BE2C (cell line): Measurements from ENCODE around the gene FIBP.

Experiments
- DNase-seq: peaks from one replicate; pipeline ENCODE4 v3.0.0-alpha.2; 2020
- H3K27me3 ChIP-seq: fragments of 250-450 bp; sonication (Bioruptor Pico); 2 replicates; pipeline ENCODE4 v1.5.1; 2020; ENCODE audit warnings: mild to moderate bottlenecking
- H3K36me3 ChIP-seq: fragments of 250-450 bp; sonication (Bioruptor Pico); 2 replicates; pipeline ENCODE4 v1.5.1; 2020; ENCODE audit warnings: mild to moderate bottlenecking
- H3K4me1 ChIP-seq: fragments of 250-450 bp; sonication (Bioruptor Pico); 2 replicates; pipeline ENCODE4 v1.5.1; 2020
- H3K4me3 ChIP-seq: 2 replicates; pipeline ENCODE4 v1.5.1; 2011; ENCODE audit warnings: low read depth, low read length
- H3K9me3 ChIP-seq: fragments of 250-450 bp; sonication (Bioruptor Pico); 2 replicates; pipeline ENCODE4 v1.5.1; 2020
- TF ChIP-seq, protein P1 (sequence below): IDR thresholded peaks from 2 replicates; pipeline ENCODE4 v1.5.1; 2012; ENCODE audit warnings: mild to moderate bottlenecking, low read depth, low read length

Gene FIBP

DNA sequence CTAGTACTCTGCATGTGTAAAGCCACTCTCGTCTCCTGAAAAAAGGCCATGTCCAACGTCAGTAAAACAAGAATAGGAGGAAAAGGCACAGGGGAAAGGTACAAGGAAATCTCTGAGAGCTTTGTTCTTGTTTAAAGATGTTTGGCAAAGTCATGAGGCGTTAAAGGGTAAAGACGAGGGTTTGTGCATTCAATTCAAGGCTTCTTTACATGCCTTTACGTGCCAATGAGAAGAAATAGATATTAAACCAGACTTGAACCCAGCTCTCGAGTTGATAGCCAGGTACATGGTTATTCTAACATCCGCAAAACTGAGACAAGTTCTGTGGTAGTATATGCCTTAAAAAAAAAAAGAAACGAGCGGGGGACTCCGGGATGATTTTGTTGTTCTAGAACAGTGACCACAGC is 29.6 kb downstream of the FIBP start:
- TF ChIP-seq, protein P1, sequence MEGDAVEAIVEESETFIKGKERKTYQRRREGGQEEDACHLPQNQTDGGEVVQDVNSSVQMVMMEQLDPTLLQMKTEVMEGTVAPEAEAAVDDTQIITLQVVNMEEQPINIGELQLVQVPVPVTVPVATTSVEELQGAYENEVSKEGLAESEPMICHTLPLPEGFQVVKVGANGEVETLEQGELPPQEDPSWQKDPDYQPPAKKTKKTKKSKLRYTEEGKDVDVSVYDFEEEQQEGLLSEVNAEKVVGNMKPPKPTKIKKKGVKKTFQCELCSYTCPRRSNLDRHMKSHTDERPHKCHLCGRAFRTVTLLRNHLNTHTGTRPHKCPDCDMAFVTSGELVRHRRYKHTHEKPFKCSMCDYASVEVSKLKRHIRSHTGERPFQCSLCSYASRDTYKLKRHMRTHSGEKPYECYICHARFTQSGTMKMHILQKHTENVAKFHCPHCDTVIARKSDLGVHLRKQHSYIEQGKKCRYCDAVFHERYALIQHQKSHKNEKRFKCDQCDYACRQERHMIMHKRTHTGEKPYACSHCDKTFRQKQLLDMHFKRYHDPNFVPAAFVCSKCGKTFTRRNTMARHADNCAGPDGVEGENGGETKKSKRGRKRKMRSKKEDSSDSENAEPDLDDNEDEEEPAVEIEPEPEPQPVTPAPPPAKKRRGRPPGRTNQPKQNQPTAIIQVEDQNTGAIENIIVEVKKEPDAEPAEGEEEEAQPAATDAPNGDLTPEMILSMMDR, result no peak
- H3K27me3 ChIP-seq, result no peaks in the 10 kb centered on the region
- no peak for DNase-seq
- peak overlapping the region; percentile 89 for H3K4me3 ChIP-seq
- no peaks in the 10 kb centered on the region for H3K9me3 ChIP-seq
- no peaks in the 10 kb centered on the region for H3K4me1 ChIP-seq
- peaks cover 50% of the 10 kb centered on the region for H3K36me3 ChIP-seq

DNA sequence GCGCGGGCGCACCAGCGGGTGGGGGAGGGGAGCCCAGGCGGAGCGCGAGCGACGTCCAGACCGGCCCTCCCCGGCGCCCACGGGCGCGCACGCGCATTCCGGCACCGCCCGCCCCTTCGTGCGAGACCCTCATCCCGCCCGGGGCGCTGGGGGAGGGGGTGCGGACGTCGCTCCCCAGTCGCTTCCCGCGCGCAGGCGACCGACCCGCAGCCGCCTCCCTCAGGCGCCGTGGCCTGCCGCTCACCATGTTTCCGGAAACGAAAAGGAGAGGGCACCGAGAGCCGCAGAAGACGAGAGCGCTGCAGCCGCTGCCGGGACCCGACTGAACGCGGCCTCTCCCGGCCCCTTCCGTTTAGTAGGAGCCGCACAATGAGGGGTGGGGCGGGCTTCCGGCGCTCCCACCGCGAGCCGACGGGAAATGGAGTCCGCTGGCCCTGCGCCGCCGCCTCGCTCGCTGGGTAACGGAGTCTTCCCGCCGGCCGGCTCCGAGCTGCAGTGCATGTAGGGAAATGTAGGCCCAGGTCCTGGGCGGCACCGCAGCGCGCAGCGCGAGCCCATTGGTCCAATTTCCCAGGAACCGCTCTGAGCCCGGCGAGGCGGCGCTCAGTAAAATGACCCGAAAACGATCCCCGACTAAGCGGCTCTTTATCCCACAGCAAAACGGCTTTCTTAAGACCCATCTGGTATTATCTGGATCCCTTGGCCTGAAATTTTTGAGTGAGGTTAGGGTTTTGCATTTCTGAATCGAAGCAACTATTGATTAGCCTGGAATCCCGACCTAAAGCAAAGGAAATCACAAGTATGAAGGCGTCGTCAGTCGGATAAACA is 30.2 kb downstream of the FIBP start, which contains the start of gene CFL1:
Gene CFL1, minus strand, starts transcription at position 328 of the 828 bp plus-strand sequence. Its CDS starts 81 bp downstream, at position 247.
- peak; percentile 99 for DNase-seq
- Histone ChIP-seq H3K9me3 (no peaks in the 10 kb centered on the region), H3K4me1 (no peaks in the 10 kb centered on the region), H3K4me3 (peak within 1 kb of the TSS; percentile 89), H3K36me3 (peaks cover 50% of the 10 kb centered on the region), H3K27me3 (no peaks in the 10 kb centered on the region)
- TF ChIP-seq, protein P1, result no peak

DNA sequence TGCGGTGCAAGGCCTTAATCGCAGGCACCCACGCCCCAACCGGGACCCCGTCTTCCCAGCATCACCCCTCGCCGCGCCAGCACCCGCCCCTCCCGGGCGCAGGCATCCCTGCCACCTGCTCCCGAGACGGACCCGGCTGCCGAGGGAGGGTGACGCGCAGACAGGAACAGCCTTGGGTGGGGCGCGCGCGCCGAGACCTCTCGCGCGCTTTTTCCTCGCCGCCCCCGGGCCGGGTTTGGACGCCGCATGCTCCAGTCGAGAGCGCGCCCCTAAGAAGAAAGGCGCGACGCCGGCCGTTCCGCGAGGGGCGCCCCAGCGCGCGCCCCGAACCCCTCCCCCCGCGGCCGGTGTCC is 30.8 kb downstream of the FIBP start:
- no peak for DNase-seq

DNA sequence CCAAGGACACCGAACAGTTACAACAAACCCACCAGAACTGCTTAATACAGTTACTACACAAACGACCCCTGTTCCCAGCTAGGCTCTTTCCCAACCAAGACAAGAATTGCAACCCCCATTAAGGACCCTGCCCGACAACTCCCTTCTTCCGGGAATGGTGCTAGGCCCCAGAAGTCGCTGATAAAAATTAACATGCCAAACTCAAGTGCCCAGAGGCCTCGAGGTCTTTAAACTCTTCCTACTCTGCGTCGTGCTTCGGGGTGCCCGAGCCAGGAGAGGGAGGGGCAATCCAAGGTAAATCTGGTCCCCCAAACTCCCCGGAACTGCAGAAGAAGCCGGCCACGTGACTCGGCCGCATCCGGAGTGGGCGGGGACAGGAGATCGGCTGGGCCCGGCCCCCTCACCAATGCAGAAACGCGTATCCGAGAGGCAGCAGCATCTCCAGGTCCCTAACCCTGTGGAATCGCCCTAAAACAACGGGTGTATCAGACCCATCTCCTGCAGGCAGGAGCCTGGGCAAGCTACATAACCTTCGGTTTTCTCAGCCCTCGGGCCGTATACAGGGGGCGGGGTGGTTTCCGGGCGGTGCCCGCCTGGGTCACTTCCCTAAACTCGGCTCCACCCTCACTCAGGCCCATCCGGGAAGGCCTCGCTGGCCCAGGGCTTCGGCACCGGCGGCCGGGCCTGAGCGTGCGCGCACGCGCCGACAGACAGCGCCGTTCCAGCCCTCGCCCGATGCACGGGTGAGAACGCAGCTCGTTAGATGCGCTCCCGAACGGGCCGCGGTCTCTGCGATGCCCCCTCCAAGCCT is 31.4 kb downstream of the FIBP start:
- no peaks in the 10 kb centered on the region for H3K9me3 ChIP-seq
- H3K4me1 ChIP-seq, result no peaks in the 10 kb centered on the region
- DNase-seq, result peak; percentile 78
- peaks cover 51% of the 10 kb centered on the region for H3K36me3 ChIP-seq
- TF ChIP-seq, protein P1, result no peak
- H3K4me3 ChIP-seq, result peak overlapping the region; percentile 89
- H3K27me3 ChIP-seq, result no peaks in the 10 kb centered on the region

More for the DNA sequence above, 30.8 kb downstream of the FIBP start:
- H3K4me1 ChIP-seq, result no peaks in the 10 kb centered on the region
- H3K9me3 ChIP-seq, result no peaks in the 10 kb centered on the region
- H3K36me3 ChIP-seq, result peaks cover 50% of the 10 kb centered on the region
- H3K4me3 ChIP-seq, result peak overlapping the region; percentile 89
- H3K27me3 ChIP-seq, result no peaks in the 10 kb centered on the region
- TF ChIP-seq, protein P1, result no peak

DNA sequence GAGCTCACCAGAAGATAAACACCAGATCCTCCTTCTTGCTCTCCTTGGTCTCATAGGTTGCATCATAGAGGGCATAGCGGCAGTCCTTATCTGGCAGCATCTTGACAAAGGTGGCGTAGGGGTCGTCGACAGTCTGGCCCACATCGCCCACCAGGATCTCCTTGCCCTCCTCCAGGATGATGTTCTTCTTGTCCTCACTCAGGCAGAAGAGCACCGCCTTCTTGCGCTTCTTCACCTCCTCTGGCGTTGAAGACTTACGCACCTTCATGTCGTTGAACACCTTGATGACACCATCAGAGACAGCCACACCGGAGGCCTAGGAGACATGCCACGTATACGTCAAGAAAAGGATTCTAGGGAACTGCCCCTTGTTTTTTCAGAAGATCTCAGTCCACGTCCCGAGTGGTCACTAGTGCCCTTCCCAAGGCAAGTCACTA is 32.3 kb downstream of the FIBP start:
- TF ChIP-seq, protein P1, result no peak
- no peaks in the 10 kb centered on the region for H3K9me3 ChIP-seq
- DNase-seq, result no peak
- no peaks in the 10 kb centered on the region for H3K27me3 ChIP-seq
- H3K36me3 ChIP-seq, result peaks cover 55% of the 10 kb centered on the region
- no peaks in the 10 kb centered on the region for H3K4me1 ChIP-seq
- peak overlapping the region; percentile 89 for H3K4me3 ChIP-seq
